Liver (tissue), 9 donors: ENCODE measurements around the gene BRWD1. TPM values are rescaled to one million over a fixed set of nuclear protein-coding genes. Genes with fewer than 3 reads are reported as not detected.

Experiments used
- DNase-seq: peaks from one replicate; pipeline ENCODE4 v3.0.0-alpha.2; 2017; ENCODE audit warnings: low spot score
- H3K27ac ChIP-seq, 2 donors: one replicate each; pipeline ENCODE4 v1.7.0; 2013; ENCODE audit warnings: inconsistent platforms in 2 of 2, low read length in 2 of 2, control low read depth in 1 of 2, low read depth in 1 of 2, mild to moderate bottlenecking in 1 of 2
- H3K27me3 ChIP-seq, 4 donors: one replicate each; pipeline versions ENCODE4 v1.6.1 to v1.7.0; 2013; ENCODE audit warnings: low read length in 3 of 4, inconsistent platforms in 1 of 4, mild to moderate bottlenecking in 1 of 4, moderate library complexity in 1 of 4; ENCODE audit not compliant: control insufficient read depth in 4 of 4, insufficient read depth in 4 of 4
- H3K36me3 ChIP-seq, 4 donors: one replicate each; pipeline versions ENCODE4 v1.6.1 to v1.7.0; 2013; ENCODE audit warnings: low read length in 3 of 4, mild to moderate bottlenecking in 3 of 4, low read depth in 1 of 4, moderate library complexity in 1 of 4; ENCODE audit not compliant: control insufficient read depth in 4 of 4, insufficient read depth in 3 of 4
- H3K4me1 ChIP-seq, 4 donors: one replicate each; pipeline versions ENCODE4 v1.6.1 to v1.7.0; 2013; ENCODE audit warnings: low read length in 3 of 4, mild to moderate bottlenecking in 3 of 4, moderate library complexity in 1 of 4; ENCODE audit not compliant: control insufficient read depth in 4 of 4, insufficient read depth in 4 of 4
- H3K4me3 ChIP-seq, 3 donors: one replicate each; pipeline versions ENCODE4 v1.6.1 to v1.7.0; 2013; ENCODE audit warnings: low read length in 3 of 3, control low read depth in 1 of 3, low read depth in 1 of 3, mild to moderate bottlenecking in 1 of 3
- H3K9ac ChIP-seq, 2 donors: one replicate each; pipeline ENCODE4 v1.7.0; 2013; ENCODE audit warnings: low read length in 2 of 2, mild to moderate bottlenecking in 2 of 2, moderate library complexity in 2 of 2, control low read depth in 1 of 2, low read depth in 1 of 2
- H3K9me3 ChIP-seq, 4 donors: one replicate each; pipeline versions ENCODE4 v1.6.1 to v1.7.0; 2013; ENCODE audit warnings: low read length in 3 of 4; ENCODE audit not compliant: control insufficient read depth in 4 of 4
- FOXA1 ChIP-seq: IDR thresholded peaks from 2 replicates; pipeline ENCODE4 v1.6.1; 2016; ENCODE audit warnings: antibody characterized with exemption
- FOXA2 ChIP-seq: IDR thresholded peaks from 2 replicates; pipeline ENCODE4 v1.6.1; 2016; ENCODE audit warnings: antibody characterized with exemption
- GABPA ChIP-seq, 2 donors: IDR thresholded peaks in 1 of 2; conservative IDR thresholded peaks in 1 of 2; 2 replicates each; pipeline ENCODE4 v1.6.1; 2016; ENCODE audit warnings: antibody characterized with exemption in 2 of 2, mild to moderate bottlenecking in 1 of 2, moderate library complexity in 1 of 2
- HNF4A ChIP-seq, 2 donors: conservative IDR thresholded peaks; 2 replicates each; pipeline ENCODE4 v1.6.1; 2016; ENCODE audit warnings: antibody characterized with exemption in 2 of 2, mild to moderate bottlenecking in 2 of 2
- HNF4G ChIP-seq: IDR thresholded peaks from 2 replicates; pipeline ENCODE4 v1.6.1; 2016; ENCODE audit warnings: antibody characterized with exemption
- NR2F2 ChIP-seq: IDR thresholded peaks from 2 replicates; pipeline ENCODE4 v1.6.1; 2016; ENCODE audit warnings: antibody characterized with exemption
- RXRA ChIP-seq, 2 donors: IDR thresholded peaks; 2 replicates each; pipeline ENCODE4 v1.6.1; 2017 to 2018; ENCODE audit warnings: antibody characterized with exemption in 2 of 2, mild to moderate bottlenecking in 1 of 2
- SP1 ChIP-seq: IDR thresholded peaks from 2 replicates; pipeline ENCODE4 v1.6.1; 2018; ENCODE audit warnings: antibody characterized with exemption, mild to moderate bottlenecking
- TAF1 ChIP-seq: conservative IDR thresholded peaks from 2 replicates; pipeline ENCODE4 v1.6.1; 2016; ENCODE audit warnings: antibody characterized with exemption, mild to moderate bottlenecking
- WGBS: extraction: QIAGEN DNeasy Blood & Tissue Kit; methylation state at CpG from one replicate; pipeline ENCODE4 v1.1.7; 2013; 5-methylcytosine and 5-hydroxymethylcytosine counted together
- polyA plus RNA-seq, 2 donors: library from polyadenylated mRNA; stranded (reverse) in 1 of 2; unstranded in 1 of 2; fragments of 200-250 nt in 1 of 2; fragments of >200 nt in 1 of 2; fragmentation: Nextera tagmentation in 1 of 2; extraction: Ambion mirVana in 1 of 2; gene quantifications; one replicate each; pipeline versions ENCODE4 v1.2.1 to v1.2.3, GENCODE V29; 2013 to 2015
- total RNA-seq, 2 donors: library from RNA; depleted of rRNA; stranded (reverse); fragments of >200 nt; gene quantifications; one replicate each; pipeline ENCODE4 v1.2.3, GENCODE V29; 2014
- TF ChIP-seq, protein P1 (sequence below): IDR thresholded peaks from 2 replicates; pipeline ENCODE4 v1.6.1; 2016; ENCODE audit warnings: antibody characterized with exemption
- TF ChIP-seq, protein P2 (sequence below): IDR thresholded peaks from 2 replicates; pipeline ENCODE4 v1.6.1; 2016; ENCODE audit warnings: antibody characterized with exemption, mild to moderate bottlenecking
- TF ChIP-seq, protein P3 (sequence below): IDR thresholded peaks from 2 replicates; pipeline ENCODE4 v1.6.1; 2016; ENCODE audit warnings: antibody characterized with exemption
- donor health status: healthy.
- donor health status: healthy.
- donor health status: healthy.
- donor health status: healthy.
- donor health status: healthy.

The BRWD1 gene
- total and polyA plus RNA-seq, 4 donors: 5.2 to 56.6 (median 20.9) TPM

DNA sequence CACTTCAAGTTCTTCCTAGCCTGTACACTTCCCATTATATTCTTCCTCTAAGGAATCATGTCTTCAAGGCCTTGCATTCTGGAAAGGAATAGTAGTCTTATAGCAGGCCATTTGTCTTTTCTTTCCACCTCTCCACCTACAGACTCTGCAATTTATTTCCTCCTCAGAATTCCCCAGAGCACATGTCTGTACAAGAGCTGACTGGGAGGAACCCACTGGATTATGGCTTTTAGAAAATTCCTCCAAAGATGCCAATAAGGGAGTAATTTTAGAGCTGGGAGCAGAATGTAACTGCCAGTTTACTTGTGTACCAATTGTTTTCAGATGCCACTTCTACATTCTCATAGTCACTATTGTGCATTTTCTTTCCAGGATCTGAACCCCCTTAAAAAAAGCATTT is 126.8 kb downstream of the BRWD1 start:
- no peak for DNase-seq
- H3K4me3 ChIP-seq: no peak overlapping the region

DNA sequence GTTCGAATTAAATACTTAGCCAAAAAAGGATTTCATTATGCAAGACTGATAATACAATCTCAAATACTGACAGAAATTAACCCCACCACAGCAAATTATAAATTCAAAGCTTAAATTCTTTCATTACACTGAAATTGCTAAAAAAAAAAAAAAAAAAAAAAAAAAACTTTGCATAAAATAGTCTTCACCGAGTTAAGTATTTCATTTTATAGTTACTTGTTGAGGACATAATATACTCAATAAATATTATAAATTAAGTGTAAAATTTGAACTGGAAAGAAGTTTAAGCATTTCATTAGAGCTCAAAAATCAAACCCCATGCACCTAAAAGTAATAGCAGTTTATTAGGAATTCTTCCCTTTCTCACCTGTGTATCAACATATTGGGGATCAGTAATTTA is 128.3 kb downstream of the BRWD1 start:
- Histone ChIP-seq H3K4me1 (peaks cover 1 to 20% (median 15%) of the 10 kb centered on the region in 4 donors), H3K4me3 (no peak overlapping the region), H3K27me3 (no peaks in the 10 kb centered on the region), H3K36me3 (peaks cover 0 to 3% (median 0%) of the 10 kb centered on the region in 4 donors), H3K9ac (no peak overlapping the region), H3K9me3 (no peaks in the 10 kb centered on the region), H3K27ac (no peak overlapping the region)
- 67% methylated on average over 2 of the region's 2 CpGs for WGBS
- TF ChIP-seq GABPA (IDR thresholded peaks at IDR 0.05 in 1 of 2, conservative IDR thresholded peaks at IDR 0.05 in 1 of 2) (no peak), FOXA1 (no peak), TAF1 (no peak), SP1 (no peak), RXRA (IDR thresholded peaks at IDR 0.05) (no peak), HNF4G (no peak)
- TF ChIP-seq, protein P1, sequence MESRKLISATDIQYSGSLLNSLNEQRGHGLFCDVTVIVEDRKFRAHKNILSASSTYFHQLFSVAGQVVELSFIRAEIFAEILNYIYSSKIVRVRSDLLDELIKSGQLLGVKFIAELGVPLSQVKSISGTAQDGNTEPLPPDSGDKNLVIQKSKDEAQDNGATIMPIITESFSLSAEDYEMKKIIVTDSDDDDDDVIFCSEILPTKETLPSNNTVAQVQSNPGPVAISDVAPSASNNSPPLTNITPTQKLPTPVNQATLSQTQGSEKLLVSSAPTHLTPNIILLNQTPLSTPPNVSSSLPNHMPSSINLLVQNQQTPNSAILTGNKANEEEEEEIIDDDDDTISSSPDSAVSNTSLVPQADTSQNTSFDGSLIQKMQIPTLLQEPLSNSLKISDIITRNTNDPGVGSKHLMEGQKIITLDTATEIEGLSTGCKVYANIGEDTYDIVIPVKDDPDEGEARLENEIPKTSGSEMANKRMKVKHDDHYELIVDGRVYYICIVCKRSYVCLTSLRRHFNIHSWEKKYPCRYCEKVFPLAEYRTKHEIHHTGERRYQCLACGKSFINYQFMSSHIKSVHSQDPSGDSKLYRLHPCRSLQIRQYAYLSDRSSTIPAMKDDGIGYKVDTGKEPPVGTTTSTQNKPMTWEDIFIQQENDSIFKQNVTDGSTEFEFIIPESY: no peak
- TF ChIP-seq, protein P2, sequence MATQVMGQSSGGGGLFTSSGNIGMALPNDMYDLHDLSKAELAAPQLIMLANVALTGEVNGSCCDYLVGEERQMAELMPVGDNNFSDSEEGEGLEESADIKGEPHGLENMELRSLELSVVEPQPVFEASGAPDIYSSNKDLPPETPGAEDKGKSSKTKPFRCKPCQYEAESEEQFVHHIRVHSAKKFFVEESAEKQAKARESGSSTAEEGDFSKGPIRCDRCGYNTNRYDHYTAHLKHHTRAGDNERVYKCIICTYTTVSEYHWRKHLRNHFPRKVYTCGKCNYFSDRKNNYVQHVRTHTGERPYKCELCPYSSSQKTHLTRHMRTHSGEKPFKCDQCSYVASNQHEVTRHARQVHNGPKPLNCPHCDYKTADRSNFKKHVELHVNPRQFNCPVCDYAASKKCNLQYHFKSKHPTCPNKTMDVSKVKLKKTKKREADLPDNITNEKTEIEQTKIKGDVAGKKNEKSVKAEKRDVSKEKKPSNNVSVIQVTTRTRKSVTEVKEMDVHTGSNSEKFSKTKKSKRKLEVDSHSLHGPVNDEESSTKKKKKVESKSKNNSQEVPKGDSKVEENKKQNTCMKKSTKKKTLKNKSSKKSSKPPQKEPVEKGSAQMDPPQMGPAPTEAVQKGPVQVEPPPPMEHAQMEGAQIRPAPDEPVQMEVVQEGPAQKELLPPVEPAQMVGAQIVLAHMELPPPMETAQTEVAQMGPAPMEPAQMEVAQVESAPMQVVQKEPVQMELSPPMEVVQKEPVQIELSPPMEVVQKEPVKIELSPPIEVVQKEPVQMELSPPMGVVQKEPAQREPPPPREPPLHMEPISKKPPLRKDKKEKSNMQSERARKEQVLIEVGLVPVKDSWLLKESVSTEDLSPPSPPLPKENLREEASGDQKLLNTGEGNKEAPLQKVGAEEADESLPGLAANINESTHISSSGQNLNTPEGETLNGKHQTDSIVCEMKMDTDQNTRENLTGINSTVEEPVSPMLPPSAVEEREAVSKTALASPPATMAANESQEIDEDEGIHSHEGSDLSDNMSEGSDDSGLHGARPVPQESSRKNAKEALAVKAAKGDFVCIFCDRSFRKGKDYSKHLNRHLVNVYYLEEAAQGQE: no peak
- no peak for DNase-seq

More for the DNA sequence above, 126.8 kb downstream of the BRWD1 start:
- Histone ChIP-seq H3K4me1 (peaks cover 1 to 20% (median 15%) of the 10 kb centered on the region in 4 donors), H3K9ac (no peak overlapping the region), H3K27me3 (no peaks in the 10 kb centered on the region), H3K9me3 (no peaks in the 10 kb centered on the region), H3K36me3 (peaks cover 0 to 5% (median 0%) of the 10 kb centered on the region in 4 donors), H3K27ac (no peak overlapping the region)
- TF ChIP-seq FOXA2: no peak
- no peak for TF ChIP-seq HNF4A (conservative IDR thresholded peaks at IDR 0.05)
- no peak for TF ChIP-seq RXRA (IDR thresholded peaks at IDR 0.05)
- TF ChIP-seq, protein P3, sequence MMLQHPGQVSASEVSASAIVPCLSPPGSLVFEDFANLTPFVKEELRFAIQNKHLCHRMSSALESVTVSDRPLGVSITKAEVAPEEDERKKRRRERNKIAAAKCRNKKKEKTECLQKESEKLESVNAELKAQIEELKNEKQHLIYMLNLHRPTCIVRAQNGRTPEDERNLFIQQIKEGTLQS: no peak
- TF ChIP-seq NR2F2: no peak
- no peak for TF ChIP-seq GABPA (IDR thresholded peaks at IDR 0.05 in 1 of 2, conservative IDR thresholded peaks at IDR 0.05 in 1 of 2)
- TF ChIP-seq, protein P2: no peak
- TF ChIP-seq, protein P1: no peak
